ENCODE results near the gene ZNF48. TPM values are rescaled to one million over a fixed set of nuclear protein-coding genes. Genes with fewer than 3 reads are reported as not detected.

The ZNF48 gene
- polyA plus RNA-seq, 1 of the 3 experiments (the other 2 are of a cell fraction), result 8.8 TPM

GRCh38 chr16:30409125-30410060, 14.2 kb downstream of the ZNF48 start (continued):
- TF ChIP-seq PBX3 (IDR thresholded peaks at IDR 0.05) (no peak), MEF2A (IDR thresholded peaks at IDR 0.05; ENCODE audit: borderline replicate concordance, low read depth) (no peak), FOSL2 (IDR thresholded peaks at IDR 0.05; ENCODE audit: borderline replicate concordance, low read depth) (no peak), SMC3 (IDR thresholded peaks at IDR 0.05; ENCODE audit: low read depth, low read length) (peak; percentile 78), NFIC (IDR thresholded peaks at IDR 0.05; ENCODE audit: borderline replicate concordance) (no peak), FOXJ3 (CRISPR knock-in tag; IDR thresholded peaks at IDR 0.05) (no peak), TAF1 (IDR thresholded peaks at IDR 0.05; ENCODE audit: borderline replicate concordance, low read depth, low read length) (peak; percentile 62; the same call in 1 of the 2 replicates), MXI1 (IDR thresholded peaks at IDR 0.05; ENCODE audit: low read depth, low read length) (no peak), YY1 (IDR thresholded peaks at IDR 0.05; ENCODE audit: low read depth) (no peak), POLR2AphosphoS5 (IDR thresholded peaks at IDR 0.05; ENCODE audit: low read depth, low read length) (no peak), CHD2 (IDR thresholded peaks at IDR 0.05; ENCODE audit: low read length, partially characterized antibody) (peak; percentile 87)

- H2AFZ ChIP-seq (ENCODE audit: low read depth), result no peak overlapping the region
- no peaks in the 10 kb centered on the region for H3K9me3 ChIP-seq
- no peak overlapping the region for H3K9ac ChIP-seq
- H3K4me2 ChIP-seq, result no peak overlapping the region
- H3K27me3 ChIP-seq (ENCODE audit: insufficient read depth), result no peaks in the 10 kb centered on the region
- H3K27ac ChIP-seq (ENCODE audit: low read depth in 2 of 2, low read length in 1 of 2), result no peak overlapping the region
- H4K20me1 ChIP-seq (ENCODE audit: insufficient read depth), result peaks cover 4% of the 10 kb centered on the region; the same call in 1 of the 2 replicates
- DNase-seq, result no peak
- no peak overlapping the region for H3K4me3 ChIP-seq (ENCODE audit: low read depth in 2 of 2, low read length in 1 of 2)
- H3K9me2 ChIP-seq, result no peaks in the 10 kb centered on the region
- WGBS (ENCODE audit: low lambda C conversion rate), result 97% methylated on average over 6 of the region's 6 CpGs
- ChIA-PET POLR2A (no interaction called here), CTCF (no interaction called here)
- peaks cover 11 to 19% of the 10 kb centered on the region in 2 experiments; a peak in 2 of 4 replicates for H3K4me1 ChIP-seq (ENCODE audit: control insufficient read depth in 1 of 2, insufficient read depth in 2 of 2, low read depth in 1 of 2, low read length in 1 of 2)
- H3F3A ChIP-seq (replicated peaks; ENCODE audit: insufficient read depth), result peaks cover 29% of the 10 kb centered on the region
- H3K36me3 ChIP-seq (replicated peaks in 1 of 2; ENCODE audit: control insufficient read depth in 1 of 2, insufficient read depth in 2 of 2, low read length in 1 of 2), result peaks cover 13 to 15% of the 10 kb centered on the region in 2 experiments
- no peak for TF ChIP-seq POLR2AphosphoS5 (IDR thresholded peaks at IDR 0.05; ENCODE audit: low read depth, low read length)
- TF ChIP-seq MAX (IDR thresholded peaks at IDR 0.05; ENCODE audit: low read depth), result no peak
- TF ChIP-seq NFIC (IDR thresholded peaks at IDR 0.05; ENCODE audit: borderline replicate concordance), result no peak
- TF ChIP-seq IRF3 (IDR thresholded peaks at IDR 0.05; ENCODE audit: low read depth, low read length), result no peak
- no peak for TF ChIP-seq TAF1 (IDR thresholded peaks at IDR 0.05; ENCODE audit: borderline replicate concordance, low read depth, low read length)
- TF ChIP-seq SMC3 (IDR thresholded peaks at IDR 0.05; ENCODE audit: low read depth, low read length), result no peak
- TF ChIP-seq FOXM1 (IDR thresholded peaks at IDR 0.05; ENCODE audit: low read depth), result no peak
- H3K79me2 ChIP-seq (ENCODE audit: insufficient read depth), result peaks cover 39% of the 10 kb centered on the region
Measured at GRCh38 chr16:30413112-30413806, 18.0 kb downstream of the ZNF48 start.

All from SK-N-SH (cell line).